Measurements from ENCODE around the gene SMC3. TPM values are rescaled to one million over a fixed set of nuclear protein-coding genes. Genes with fewer than 3 reads are reported as not detected.

Gene SMC3
- total RNA-seq, 2 experiments from 2014 or later, result 46.8 to 48.0 TPM

DNA sequence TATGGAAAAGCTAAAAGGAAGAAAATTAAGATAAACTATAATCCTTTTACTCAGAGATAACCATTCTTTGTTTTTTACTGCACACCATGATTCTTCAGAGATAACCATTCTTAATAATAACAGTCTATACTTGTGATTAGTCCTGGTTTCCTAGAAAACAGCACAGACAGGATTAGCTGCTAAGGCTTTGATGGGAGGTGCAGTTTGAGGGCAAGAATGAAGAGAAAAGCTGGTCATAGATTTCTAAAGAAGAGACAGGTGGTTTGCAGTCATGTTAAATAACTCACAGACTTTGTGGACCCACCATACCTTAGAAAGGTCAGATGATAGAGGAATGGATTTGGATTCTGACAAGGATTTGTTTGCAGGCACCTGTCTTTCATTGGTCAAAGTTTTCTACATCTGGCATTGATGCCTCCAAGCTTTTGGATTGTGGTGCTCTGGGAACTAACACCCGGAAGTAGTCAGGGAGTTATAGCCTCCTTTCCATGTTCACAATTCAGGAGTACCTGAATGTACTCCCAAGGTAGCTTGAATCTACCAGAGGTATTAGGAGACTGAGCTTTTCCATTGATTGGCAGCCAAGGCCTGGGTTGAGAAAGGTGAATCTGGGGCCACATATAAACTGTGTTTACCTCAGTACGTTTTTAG lies 3.7 kb downstream of the SMC3 start:
- no peak overlapping the region for H3K27ac Mint-ChIP-seq
- H3K27ac ChIP-seq (ENCODE audit: low read depth in 1 of 2, low read length in 2 of 2), result no peak overlapping the region
- H3K4me1 ChIP-seq (ENCODE audit: insufficient read depth, low read length), result peaks cover 24% of the 10 kb centered on the region
- TF ChIP-seq, protein P1, sequence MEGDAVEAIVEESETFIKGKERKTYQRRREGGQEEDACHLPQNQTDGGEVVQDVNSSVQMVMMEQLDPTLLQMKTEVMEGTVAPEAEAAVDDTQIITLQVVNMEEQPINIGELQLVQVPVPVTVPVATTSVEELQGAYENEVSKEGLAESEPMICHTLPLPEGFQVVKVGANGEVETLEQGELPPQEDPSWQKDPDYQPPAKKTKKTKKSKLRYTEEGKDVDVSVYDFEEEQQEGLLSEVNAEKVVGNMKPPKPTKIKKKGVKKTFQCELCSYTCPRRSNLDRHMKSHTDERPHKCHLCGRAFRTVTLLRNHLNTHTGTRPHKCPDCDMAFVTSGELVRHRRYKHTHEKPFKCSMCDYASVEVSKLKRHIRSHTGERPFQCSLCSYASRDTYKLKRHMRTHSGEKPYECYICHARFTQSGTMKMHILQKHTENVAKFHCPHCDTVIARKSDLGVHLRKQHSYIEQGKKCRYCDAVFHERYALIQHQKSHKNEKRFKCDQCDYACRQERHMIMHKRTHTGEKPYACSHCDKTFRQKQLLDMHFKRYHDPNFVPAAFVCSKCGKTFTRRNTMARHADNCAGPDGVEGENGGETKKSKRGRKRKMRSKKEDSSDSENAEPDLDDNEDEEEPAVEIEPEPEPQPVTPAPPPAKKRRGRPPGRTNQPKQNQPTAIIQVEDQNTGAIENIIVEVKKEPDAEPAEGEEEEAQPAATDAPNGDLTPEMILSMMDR (IDR thresholded peaks at IDR 0.05), result no peak
- H3K36me3 Mint-ChIP-seq (ENCODE audit: low read depth), result peaks cover 72% of the 10 kb centered on the region
- CTCF ChIA-PET, result interaction anchor here (1.0 to 1.1 kb wide), 2 partner anchors 13 to 264 kb away, joined by 3 to 4 read pairs; no protein-coding TSS in a partner anchor
- intact Hi-C loops (cut with DNase I, micrococcal nuclease), result no loop called here
- POLR2A ChIA-PET, result no interaction called here
- H3K36me3 ChIP-seq (ENCODE audit: insufficient read depth, low read length), result peaks cover 21% of the 10 kb centered on the region
- H3K9me3 ChIP-seq (ENCODE audit: control insufficient read depth in 1 of 2, insufficient read depth in 1 of 2, low read length in 2 of 2), result no peaks in the 10 kb centered on the region
- DNase-seq (no peak), ATAC-seq (ENCODE audit: poor library complexity) (no peak)
- H3K4me3 Mint-ChIP-seq, result peak overlapping the region; percentile 25
- H3K9me3 Mint-ChIP-seq, result no peaks in the 10 kb centered on the region
- no peaks in the 10 kb centered on the region for H3K27me3 Mint-ChIP-seq
- no peaks in the 10 kb centered on the region for H3K27me3 ChIP-seq (ENCODE audit: control insufficient read depth in 1 of 2, insufficient read depth in 2 of 2, low read length in 2 of 2)
- no peak overlapping the region for H3K4me3 ChIP-seq (ENCODE audit: low read length)
- peaks cover 73% of the 10 kb centered on the region for H3K4me1 Mint-ChIP-seq (ENCODE audit: low read depth)

- intact Hi-C loops (cut with DNase I, micrococcal nuclease), result no loop called here
- no peaks in the 10 kb centered on the region for H3K9me3 ChIP-seq (ENCODE audit: control insufficient read depth in 1 of 2, insufficient read depth in 1 of 2, low read length in 2 of 2)
- ChIA-PET CTCF (interaction anchor here (1.4 kb wide), 1 partner anchor 14 kb away, joined by 3 read pairs; no protein-coding TSS in a partner anchor), POLR2A (interaction anchor here (0.7 kb wide), 1 partner anchor 346 kb away, joined by 3 read pairs; the partner anchor contains the start of gene BBIP1)
- DNase-seq (no peak), ATAC-seq (ENCODE audit: poor library complexity) (no peak)
- peak overlapping the region; percentile 51 for H3K4me3 Mint-ChIP-seq
- H3K27me3 Mint-ChIP-seq, result no peaks in the 10 kb centered on the region
- H3K27me3 ChIP-seq (ENCODE audit: control insufficient read depth in 1 of 2, insufficient read depth in 2 of 2, low read length in 2 of 2), result no peaks in the 10 kb centered on the region
- H3K27ac ChIP-seq (ENCODE audit: low read depth in 1 of 2, low read length in 2 of 2), result no peak overlapping the region
- no peak overlapping the region for H3K27ac Mint-ChIP-seq
- H3K4me1 Mint-ChIP-seq (ENCODE audit: low read depth), result peaks cover 67% of the 10 kb centered on the region
- TF ChIP-seq, protein P1 (IDR thresholded peaks at IDR 0.05), result no peak
- no peak overlapping the region for H3K4me3 ChIP-seq (ENCODE audit: low read length)
- H3K4me1 ChIP-seq (ENCODE audit: insufficient read depth, low read length), result peaks cover 16% of the 10 kb centered on the region
- peaks cover 35% of the 10 kb centered on the region for H3K36me3 ChIP-seq (ENCODE audit: insufficient read depth, low read length)
- H3K9me3 Mint-ChIP-seq, result no peaks in the 10 kb centered on the region
- H3K36me3 Mint-ChIP-seq (ENCODE audit: low read depth), result peaks cover 76% of the 10 kb centered on the region
These were observed 5.4 kb downstream of the SMC3 start for GRCh38 chr10:110572862-110573261.

GRCh38 chr10:110574420-110574819 lies 6.9 kb downstream of the SMC3 start:
- Histone ChIP-seq H3K4me3 (ENCODE audit: low read length) (no peak overlapping the region), H3K27ac (ENCODE audit: low read depth in 1 of 2, low read length in 2 of 2) (no peak overlapping the region), H3K9me3 (ENCODE audit: control insufficient read depth in 1 of 2, insufficient read depth in 1 of 2, low read length in 2 of 2) (no peaks in the 10 kb centered on the region), H3K27me3 (ENCODE audit: control insufficient read depth in 1 of 2, insufficient read depth in 2 of 2, low read length in 2 of 2) (no peaks in the 10 kb centered on the region), H3K36me3 (ENCODE audit: insufficient read depth, low read length) (peaks cover 50% of the 10 kb centered on the region), H3K4me1 (ENCODE audit: insufficient read depth, low read length) (peaks cover 12% of the 10 kb centered on the region)
- Mint-ChIP-seq H3K4me1 (ENCODE audit: low read depth) (peaks cover 60% of the 10 kb centered on the region), H3K27ac (peak overlapping the region; percentile 64), H3K4me3 (no peak overlapping the region), H3K9me3 (no peaks in the 10 kb centered on the region), H3K27me3 (no peaks in the 10 kb centered on the region), H3K36me3 (ENCODE audit: low read depth) (peaks cover 79% of the 10 kb centered on the region)
- TF ChIP-seq, protein P1 (IDR thresholded peaks at IDR 0.05), result no peak
- no peak for DNase-seq
- CTCF ChIA-PET, result no interaction called here
- no peak for ATAC-seq (ENCODE audit: poor library complexity)
- POLR2A ChIA-PET, result no interaction called here
- intact Hi-C loops (cut with DNase I, micrococcal nuclease), result no loop called here
